Measurements from ENCODE around the gene OTUD5.

OTUD5 gene

GRCh38 chrX:48945517-48946348, 11.7 kb downstream of the OTUD5 start:
- H3K27me3 ChIP-seq (ENCODE audit: insufficient read depth, poor library complexity, severe bottlenecking) = no peaks in the 10 kb centered on the region
- no peak overlapping the region for H3K4me3 ChIP-seq (replicated peaks; ENCODE audit: insufficient read depth, low read length)
- DNase-seq (ENCODE audit: low read depth in 1 of 2, low spot score in 1 of 2) = peak in 1 of 2 experiments; percentile 47
- no peak overlapping the region for H3K27ac ChIP-seq (replicated peaks)
- TF ChIP-seq, protein P1, sequence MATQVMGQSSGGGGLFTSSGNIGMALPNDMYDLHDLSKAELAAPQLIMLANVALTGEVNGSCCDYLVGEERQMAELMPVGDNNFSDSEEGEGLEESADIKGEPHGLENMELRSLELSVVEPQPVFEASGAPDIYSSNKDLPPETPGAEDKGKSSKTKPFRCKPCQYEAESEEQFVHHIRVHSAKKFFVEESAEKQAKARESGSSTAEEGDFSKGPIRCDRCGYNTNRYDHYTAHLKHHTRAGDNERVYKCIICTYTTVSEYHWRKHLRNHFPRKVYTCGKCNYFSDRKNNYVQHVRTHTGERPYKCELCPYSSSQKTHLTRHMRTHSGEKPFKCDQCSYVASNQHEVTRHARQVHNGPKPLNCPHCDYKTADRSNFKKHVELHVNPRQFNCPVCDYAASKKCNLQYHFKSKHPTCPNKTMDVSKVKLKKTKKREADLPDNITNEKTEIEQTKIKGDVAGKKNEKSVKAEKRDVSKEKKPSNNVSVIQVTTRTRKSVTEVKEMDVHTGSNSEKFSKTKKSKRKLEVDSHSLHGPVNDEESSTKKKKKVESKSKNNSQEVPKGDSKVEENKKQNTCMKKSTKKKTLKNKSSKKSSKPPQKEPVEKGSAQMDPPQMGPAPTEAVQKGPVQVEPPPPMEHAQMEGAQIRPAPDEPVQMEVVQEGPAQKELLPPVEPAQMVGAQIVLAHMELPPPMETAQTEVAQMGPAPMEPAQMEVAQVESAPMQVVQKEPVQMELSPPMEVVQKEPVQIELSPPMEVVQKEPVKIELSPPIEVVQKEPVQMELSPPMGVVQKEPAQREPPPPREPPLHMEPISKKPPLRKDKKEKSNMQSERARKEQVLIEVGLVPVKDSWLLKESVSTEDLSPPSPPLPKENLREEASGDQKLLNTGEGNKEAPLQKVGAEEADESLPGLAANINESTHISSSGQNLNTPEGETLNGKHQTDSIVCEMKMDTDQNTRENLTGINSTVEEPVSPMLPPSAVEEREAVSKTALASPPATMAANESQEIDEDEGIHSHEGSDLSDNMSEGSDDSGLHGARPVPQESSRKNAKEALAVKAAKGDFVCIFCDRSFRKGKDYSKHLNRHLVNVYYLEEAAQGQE (IDR thresholded peaks at IDR 0.05; ENCODE audit: insufficient replicate concordance, low read depth) = no peak
- TF ChIP-seq GABPA (IDR thresholded peaks at IDR 0.05; ENCODE audit: low read depth) (no peak), POLR2AphosphoS5 (IDR thresholded peaks at IDR 0.05; ENCODE audit: low read depth) (no peak), CTCF (IDR thresholded peaks at IDR 0.05; ENCODE audit: insufficient read depth, low read length) (peak; percentile 6), SPI1 (IDR thresholded peaks at IDR 0.05; ENCODE audit: borderline replicate concordance, low read depth) (no peak)

DNA sequence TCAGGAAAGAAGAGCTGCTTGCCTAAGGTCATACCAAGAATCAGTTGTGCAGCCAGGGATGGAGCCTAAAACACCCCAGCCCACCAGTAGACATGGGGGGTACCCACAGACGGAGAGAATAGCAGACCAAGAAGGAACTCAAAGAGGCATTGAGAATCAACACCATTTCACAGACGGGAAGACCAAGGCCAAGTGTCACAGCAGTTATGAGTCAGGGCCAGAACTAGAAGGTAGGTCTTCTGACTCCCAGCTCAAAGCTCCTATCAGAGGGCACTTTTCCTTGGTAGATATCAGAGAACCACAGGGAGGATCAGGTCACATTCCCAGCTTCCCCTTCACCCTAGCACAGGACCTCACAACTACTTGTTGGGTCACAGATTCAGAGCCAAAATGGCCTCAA, 14.5 kb downstream of the OTUD5 start:
- no peak for TF ChIP-seq CTCF (IDR thresholded peaks at IDR 0.05; ENCODE audit: insufficient read depth, low read length)
- Histone ChIP-seq H3K27ac (replicated peaks) (no peak overlapping the region), H3K4me3 (replicated peaks; ENCODE audit: insufficient read depth, low read length) (no peak overlapping the region), H3K27me3 (ENCODE audit: insufficient read depth, poor library complexity, severe bottlenecking) (no peaks in the 10 kb centered on the region)
- no peak for DNase-seq (ENCODE audit: low read depth in 1 of 2, low spot score in 1 of 2)

DNA sequence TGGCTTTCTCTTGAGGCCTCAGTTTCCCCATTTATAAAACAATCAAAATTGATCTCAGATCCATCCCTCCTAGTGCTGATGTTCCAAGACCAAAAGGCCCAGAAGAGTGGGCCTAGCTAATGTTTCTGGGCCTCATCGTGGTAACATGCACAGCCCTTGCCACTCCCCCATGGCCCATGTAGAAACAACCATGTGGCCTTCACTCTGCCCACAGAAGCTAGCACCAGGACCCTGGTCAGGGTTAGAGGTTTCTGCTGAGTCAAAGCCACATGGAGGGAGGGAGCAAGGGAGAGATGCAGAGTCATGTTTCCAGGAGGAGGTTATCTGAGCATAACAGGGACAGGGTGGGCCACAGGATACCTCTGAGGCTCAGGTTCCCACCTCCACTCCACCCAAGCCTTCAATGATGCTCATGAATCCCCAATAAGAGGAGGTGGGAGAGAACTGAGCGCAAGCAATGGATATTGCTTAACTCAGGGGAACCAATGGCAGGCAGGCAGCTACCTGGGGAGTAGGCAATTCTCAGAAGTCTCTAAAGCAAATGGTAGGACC, 16.9 kb downstream of the OTUD5 start:
- TF ChIP-seq POLR2AphosphoS5 (IDR thresholded peaks at IDR 0.05; ENCODE audit: low read depth) (no peak), SPI1 (IDR thresholded peaks at IDR 0.05; ENCODE audit: borderline replicate concordance, low read depth) (no peak)
- TF ChIP-seq, protein P1 (IDR thresholded peaks at IDR 0.05; ENCODE audit: insufficient replicate concordance, low read depth) = peak; percentile 59
- no peak for DNase-seq (ENCODE audit: low read depth in 1 of 2, low spot score in 1 of 2)
- Histone ChIP-seq H3K27ac (replicated peaks) (peak overlapping the region; percentile 15; the same call in 1 of the 2 replicates), H3K4me3 (replicated peaks; ENCODE audit: insufficient read depth, low read length) (no peak overlapping the region), H3K27me3 (ENCODE audit: insufficient read depth, poor library complexity, severe bottlenecking) (no peaks in the 10 kb centered on the region)

- peak in 1 of 2 experiments; percentile 50 for DNase-seq (ENCODE audit: low read depth in 1 of 2, low spot score in 1 of 2)
- Histone ChIP-seq H3K27ac (replicated peaks) (peak overlapping the region; percentile 32; the same call in 1 of the 2 replicates), H3K4me3 (replicated peaks; ENCODE audit: insufficient read depth, low read length) (no peak overlapping the region)
Observed at GRCh38 chrX:48939524-48940228, 17.7 kb downstream of the OTUD5 start.

More at GRCh38 chrX:48939524-48940228, 17.7 kb downstream of the OTUD5 start:
- TF ChIP-seq CTCF (IDR thresholded peaks at IDR 0.05; ENCODE audit: insufficient read depth, low read length) (no peak), GABPA (IDR thresholded peaks at IDR 0.05; ENCODE audit: low read depth) (no peak), POLR2AphosphoS5 (IDR thresholded peaks at IDR 0.05; ENCODE audit: low read depth) (no peak), SPI1 (IDR thresholded peaks at IDR 0.05; ENCODE audit: borderline replicate concordance, low read depth) (no peak)
- TF ChIP-seq, protein P1 (IDR thresholded peaks at IDR 0.05; ENCODE audit: insufficient replicate concordance, low read depth) = no peak
- no peaks in the 10 kb centered on the region for H3K27me3 ChIP-seq (ENCODE audit: insufficient read depth, poor library complexity, severe bottlenecking)
